ENCODE results near the gene MPND. TPM values are rescaled to one million over a fixed set of nuclear protein-coding genes. Genes with fewer than 3 reads are reported as not detected.

MPND gene
- polyA plus RNA-seq, 4 donors, result 20.9 to 45.1 (median 35.4) TPM

DNA sequence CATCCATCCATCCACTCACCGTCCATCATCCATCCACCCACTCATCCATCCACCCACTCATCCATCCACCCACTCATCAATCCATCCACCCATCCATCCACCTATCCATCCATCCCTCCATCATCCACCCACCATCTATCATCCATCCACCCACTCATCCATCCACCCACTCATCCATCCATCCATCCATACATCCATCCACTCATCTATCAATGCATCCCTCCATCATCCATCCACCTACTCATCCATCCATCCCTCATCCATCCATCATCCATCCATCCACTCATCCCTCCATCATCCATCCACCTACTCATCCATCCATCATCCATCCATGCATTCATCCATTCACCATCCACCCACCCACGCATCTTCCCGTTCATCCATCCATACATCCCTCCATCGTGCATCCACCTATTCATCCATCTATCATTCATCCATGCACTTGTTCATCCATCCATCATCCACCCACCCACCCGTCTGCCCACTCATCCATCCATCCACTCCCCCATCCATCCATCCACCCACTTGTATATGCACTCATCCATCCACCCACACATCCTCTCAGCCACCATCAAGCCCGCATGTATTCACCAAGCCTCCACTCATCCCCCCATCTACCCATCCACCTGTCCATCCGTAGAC lies 8.3 kb upstream of the MPND start:
- FAIRE-seq (no peak), DNase-seq (no peak)
- WGBS, 3 donors, result 93 to 98% (median 95%) methylated on average over 7 of the region's 7 CpGs
- Histone ChIP-seq H3K4me1 (ENCODE audit: control insufficient read depth in 3 of 3, insufficient read depth in 2 of 3, low read depth in 1 of 3, low read length in 2 of 3) (peaks cover 0 to 17% (median 0%) of the 10 kb centered on the region in 3 donors), H3K27me3 (ENCODE audit: control insufficient read depth in 3 of 3, insufficient read depth in 3 of 3, low read length in 3 of 3) (no peaks in the 10 kb centered on the region), H3K36me3 (ENCODE audit: control insufficient read depth in 3 of 3, insufficient read depth in 2 of 3, low read depth in 1 of 3, low read length in 3 of 3) (peaks cover 0 to 34% (median 0%) of the 10 kb centered on the region in 3 donors), H3K4me3 (ENCODE audit: low read depth in 1 of 3, low read length in 3 of 3) (no peak overlapping the region), H3K27ac (ENCODE audit: low read depth in 1 of 3, low read length in 2 of 3) (no peak overlapping the region), H3K9me3 (ENCODE audit: control insufficient read depth in 2 of 2, insufficient read depth in 1 of 2, low read depth in 1 of 2, low read length in 1 of 2) (peaks cover 0 to 3% of the 10 kb centered on the region in 2 donors)

DNA sequence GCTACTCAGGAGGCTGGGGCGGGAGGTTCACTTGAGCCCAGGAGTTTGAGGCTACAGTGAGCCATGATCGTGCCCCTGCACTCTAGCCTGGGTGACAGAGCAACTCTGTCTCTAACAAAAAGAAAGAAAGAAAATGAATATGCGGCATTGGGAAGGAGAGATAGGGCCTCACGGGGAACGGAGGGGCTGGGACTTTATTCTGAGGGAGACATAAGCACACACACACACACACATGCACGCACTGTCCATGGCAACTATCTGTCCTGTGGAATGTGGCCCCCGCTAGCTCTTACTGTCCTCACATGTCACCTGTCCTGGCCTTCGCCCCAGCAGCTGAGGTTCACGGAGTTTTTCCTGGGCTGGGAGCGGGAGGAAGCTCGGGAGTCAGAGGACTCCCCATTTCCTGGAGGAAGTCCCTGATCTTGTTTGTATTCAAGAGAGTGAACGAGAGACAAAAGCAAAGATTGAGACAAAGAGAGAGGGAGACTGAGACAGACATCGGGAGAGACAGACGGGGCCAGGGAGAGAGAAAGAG lies 5.4 kb upstream of the MPND start:
- peak overlapping the region; percentile 94 to 98 (median 96) for H3K27ac ChIP-seq (ENCODE audit: low read depth in 1 of 3, low read length in 2 of 3)
- peak; percentile 84 to 94 for DNase-seq
- WGBS, 3 donors, result 6 to 12% (median 6%) methylated on average over 14 of the region's 14 CpGs
- FAIRE-seq, result no peak
- H3K4me3 ChIP-seq (ENCODE audit: low read depth in 1 of 3, low read length in 3 of 3), result peak overlapping the region; percentile 45 to 66 (median 51)
- no peaks in the 10 kb centered on the region for H3K27me3 ChIP-seq (ENCODE audit: control insufficient read depth in 3 of 3, insufficient read depth in 3 of 3, low read length in 3 of 3)
- H3K4me1 ChIP-seq (ENCODE audit: control insufficient read depth in 3 of 3, insufficient read depth in 2 of 3, low read depth in 1 of 3, low read length in 2 of 3), result peaks cover 0 to 34% (median 0%) of the 10 kb centered on the region in 3 donors
- H3K9me3 ChIP-seq (ENCODE audit: control insufficient read depth in 2 of 2, insufficient read depth in 1 of 2, low read depth in 1 of 2, low read length in 1 of 2), result peaks cover 0 to 3% of the 10 kb centered on the region in 2 donors
- H3K36me3 ChIP-seq (ENCODE audit: control insufficient read depth in 3 of 3, insufficient read depth in 2 of 3, low read depth in 1 of 3, low read length in 3 of 3), result peaks cover 0 to 18% (median 0%) of the 10 kb centered on the region in 3 donors

DNA sequence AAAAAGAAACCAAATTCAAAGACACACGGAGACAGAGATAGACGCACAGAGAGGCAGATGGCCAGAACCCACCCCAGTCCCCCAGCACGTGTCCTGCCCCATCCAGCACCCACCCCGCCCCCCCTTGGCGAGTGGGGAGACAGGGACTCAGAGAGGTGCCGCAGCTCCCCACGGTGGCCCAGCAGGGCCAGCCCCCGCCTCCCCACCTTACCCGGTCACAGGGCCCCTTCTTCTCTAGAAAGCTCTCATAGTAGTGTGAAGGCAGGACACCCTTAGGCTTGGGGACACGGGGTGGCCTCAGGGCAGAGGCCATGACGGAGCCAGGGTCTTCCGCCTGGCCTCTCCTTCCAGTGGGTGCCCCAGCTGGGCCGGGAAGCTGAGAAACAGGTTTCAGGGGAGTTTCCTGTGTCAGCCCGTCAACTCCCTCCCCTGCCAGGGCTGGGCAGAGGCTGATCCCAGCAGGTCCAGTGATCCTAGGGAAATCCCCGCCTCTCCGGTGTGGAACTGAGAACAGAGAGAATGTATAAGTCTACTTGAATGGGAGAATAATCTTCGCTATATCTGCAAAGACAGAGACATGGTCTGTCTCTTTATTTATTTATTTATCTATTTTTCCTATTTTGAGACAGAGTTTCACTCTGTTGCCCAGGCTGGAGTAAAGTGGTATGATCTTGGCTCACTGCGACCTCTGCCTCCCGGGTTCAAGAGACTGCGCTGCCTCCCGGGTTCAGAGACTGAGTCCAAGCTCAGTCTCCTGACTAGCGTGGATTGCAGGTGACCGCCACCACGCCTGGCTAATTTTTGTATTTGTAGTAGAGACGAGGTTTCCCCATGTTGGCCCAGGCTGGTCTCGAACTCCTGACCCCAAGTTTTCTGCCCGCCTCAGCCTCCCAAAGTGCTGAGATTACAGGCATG lies 4.7 kb upstream of the MPND start, which contains the start of gene STAP2:
Gene STAP2 (minus strand): TSS at position 387 of the 915 bp plus-strand sequence. CDS start 74 bp downstream, at position 313.
- H3K27ac ChIP-seq (ENCODE audit: low read depth in 1 of 3, low read length in 2 of 3), result peak within 1 kb of the TSS; percentile 94 to 98 (median 96)
- no peak for FAIRE-seq
- peaks cover 0 to 34% (median 0%) of the 10 kb centered on the region in 3 donors for H3K4me1 ChIP-seq (ENCODE audit: control insufficient read depth in 3 of 3, insufficient read depth in 2 of 3, low read depth in 1 of 3, low read length in 2 of 3)
- H3K4me3 ChIP-seq (ENCODE audit: low read depth in 1 of 3, low read length in 3 of 3), result peak within 1 kb of the TSS; percentile 45 to 66 (median 51)
- DNase-seq, result peak; percentile 87 to 93
- 11 to 35% (median 23%) methylated on average over 26 to 27 of the region's 27 CpGs for WGBS, 3 donors
- peaks cover 0 to 12% (median 0%) of the 10 kb centered on the region in 3 donors for H3K36me3 ChIP-seq (ENCODE audit: control insufficient read depth in 3 of 3, insufficient read depth in 2 of 3, low read depth in 1 of 3, low read length in 3 of 3)
- no peaks in the 10 kb centered on the region for H3K27me3 ChIP-seq (ENCODE audit: control insufficient read depth in 3 of 3, insufficient read depth in 3 of 3, low read length in 3 of 3)
- H3K9me3 ChIP-seq (ENCODE audit: control insufficient read depth in 2 of 2, insufficient read depth in 1 of 2, low read depth in 1 of 2, low read length in 1 of 2), result peaks cover 0 to 3% of the 10 kb centered on the region in 2 donors

DNA sequence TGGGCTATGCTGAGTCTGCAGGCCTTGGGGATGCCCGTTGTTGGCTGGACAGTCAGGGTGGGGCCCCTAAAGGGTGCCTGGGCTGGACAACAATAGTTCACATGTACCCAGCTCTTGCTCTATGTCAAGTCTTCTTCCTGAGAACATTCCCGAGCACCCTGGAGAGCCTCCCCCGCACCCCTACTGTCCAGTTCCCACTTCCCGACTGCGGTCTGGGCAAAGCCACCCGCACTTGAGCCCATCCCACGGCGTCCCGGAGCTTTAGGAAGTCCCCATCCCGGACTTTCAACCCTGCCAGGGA lies 1.1 kb upstream of the MPND start:
- H3K9me3 ChIP-seq (ENCODE audit: control insufficient read depth in 2 of 2, insufficient read depth in 1 of 2, low read depth in 1 of 2, low read length in 1 of 2), result peaks cover 0 to 5% of the 10 kb centered on the region in 2 donors
- 2 to 4% (median 3%) methylated on average over 9 to 10 of the region's 10 CpGs for whole genome bisulfite sequencing, 3 donors
- peak overlapping the region; percentile 81 to 94 (median 87) for H3K27ac ChIP-seq (ENCODE audit: low read depth in 1 of 3, low read length in 2 of 3)
- H3K4me3 ChIP-seq (ENCODE audit: low read depth in 1 of 3, low read length in 3 of 3), result peak overlapping the region in 2 of 3 donors; percentile 25 to 46
- peaks cover 0 to 42% (median 0%) of the 10 kb centered on the region in 3 donors for H3K4me1 ChIP-seq (ENCODE audit: control insufficient read depth in 3 of 3, insufficient read depth in 2 of 3, low read depth in 1 of 3, low read length in 2 of 3)
- DNase-seq (no peak), FAIRE-seq (no peak)
- no peaks in the 10 kb centered on the region for H3K27me3 ChIP-seq (ENCODE audit: control insufficient read depth in 3 of 3, insufficient read depth in 3 of 3, low read length in 3 of 3)
- H3K36me3 ChIP-seq (ENCODE audit: control insufficient read depth in 3 of 3, insufficient read depth in 2 of 3, low read depth in 1 of 3, low read length in 3 of 3), result peaks cover 0 to 19% (median 0%) of the 10 kb centered on the region in 3 donors

DNA sequence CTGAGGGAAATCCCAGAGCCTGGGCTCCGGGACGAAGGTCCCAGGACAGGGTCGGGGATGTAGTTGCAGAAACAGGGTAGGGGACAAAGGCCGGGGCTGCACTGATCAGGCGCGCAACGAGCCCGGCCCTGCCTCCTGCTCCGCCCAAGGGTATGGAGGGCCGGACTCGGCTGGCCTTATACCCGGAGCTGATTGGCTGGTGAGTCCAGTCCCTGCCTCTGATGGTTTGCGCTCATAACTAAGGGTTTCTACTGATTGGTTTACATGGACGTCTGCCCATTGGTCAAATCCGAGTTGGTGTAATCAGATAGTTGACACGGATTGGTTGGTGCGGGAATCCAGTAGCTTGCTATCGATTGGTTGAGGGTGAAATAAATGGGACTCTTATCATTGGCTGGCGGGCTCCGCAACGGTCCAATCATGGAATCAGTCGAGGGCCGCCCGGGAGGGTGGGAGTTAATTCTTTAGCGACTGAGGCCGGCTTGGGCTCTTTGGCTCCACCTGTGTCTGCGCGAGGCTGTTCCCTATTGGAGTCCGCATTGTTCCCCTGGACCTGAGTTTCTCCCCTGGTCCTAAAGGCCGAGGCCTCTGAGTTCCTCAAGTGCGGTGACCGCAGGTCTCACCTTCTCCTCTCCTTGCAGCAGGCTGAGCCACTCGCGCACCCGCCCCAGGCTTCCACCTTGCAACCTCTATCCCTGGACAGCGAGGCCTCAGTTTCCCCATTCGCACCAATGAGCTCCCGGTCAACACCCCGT lies 570 bp upstream of the MPND start:
- H3K36me3 ChIP-seq (ENCODE audit: control insufficient read depth in 3 of 3, insufficient read depth in 2 of 3, low read depth in 1 of 3, low read length in 3 of 3), result peaks cover 0 to 22% (median 0%) of the 10 kb centered on the region in 3 donors
- WGBS, 3 donors, result 0% methylated on average over 39 of the region's 39 CpGs
- peak overlapping the region; percentile 94 to 99 (median 99) for H3K27ac ChIP-seq (ENCODE audit: low read depth in 1 of 3, low read length in 2 of 3)
- peaks cover 0 to 39% (median 0%) of the 10 kb centered on the region in 3 donors for H3K4me1 ChIP-seq (ENCODE audit: control insufficient read depth in 3 of 3, insufficient read depth in 2 of 3, low read depth in 1 of 3, low read length in 2 of 3)
- H3K27me3 ChIP-seq (ENCODE audit: control insufficient read depth in 3 of 3, insufficient read depth in 3 of 3, low read length in 3 of 3), result no peaks in the 10 kb centered on the region
- DNase-seq, result peak; percentile 99 to 100
- peaks cover 0 to 5% of the 10 kb centered on the region in 2 donors for H3K9me3 ChIP-seq (ENCODE audit: control insufficient read depth in 2 of 2, insufficient read depth in 1 of 2, low read depth in 1 of 2, low read length in 1 of 2)
- FAIRE-seq, result peak; percentile 55
- H3K4me3 ChIP-seq (ENCODE audit: low read depth in 1 of 3, low read length in 3 of 3), result peak overlapping the region; percentile 73 to 92 (median 84)

DNA sequence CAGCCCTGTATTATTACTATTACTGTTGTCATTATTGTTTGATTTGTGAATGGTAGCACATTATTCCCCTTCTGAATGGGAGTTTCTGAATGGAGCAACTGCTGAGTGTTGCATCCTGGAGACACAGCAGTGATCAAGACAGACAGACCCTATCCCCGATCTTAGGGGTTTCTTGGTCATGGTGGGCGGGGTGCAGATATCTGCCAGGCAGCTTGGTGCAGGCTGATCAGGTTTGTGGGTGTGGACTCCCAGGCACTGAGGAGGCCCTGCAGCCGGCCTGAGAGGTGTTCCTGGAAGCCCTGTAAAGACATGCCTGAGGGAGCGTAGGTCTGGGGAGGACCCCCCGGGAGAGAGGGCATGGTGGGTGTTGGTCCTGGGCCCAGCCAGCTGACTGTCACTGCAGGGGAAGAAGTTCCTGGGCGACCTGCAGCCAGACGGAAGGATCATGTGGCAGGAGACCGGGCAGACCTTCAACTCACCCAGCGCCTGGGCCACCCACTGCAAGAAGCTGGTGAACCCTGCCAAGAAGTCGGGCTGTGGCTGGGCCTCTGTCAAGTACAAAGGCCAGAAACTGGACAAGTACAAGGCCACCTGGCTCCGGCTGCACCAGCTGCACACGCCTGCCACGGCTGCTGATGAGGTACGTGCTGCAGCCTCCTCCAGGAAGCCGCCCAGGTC lies 2.1 kb downstream of the MPND start:
- FAIRE-seq (no peak), DNase-seq (peak in 1 of 2 donors; percentile 67)
- Histone ChIP-seq H3K27me3 (ENCODE audit: control insufficient read depth in 3 of 3, insufficient read depth in 3 of 3, low read length in 3 of 3) (no peaks in the 10 kb centered on the region), H3K4me1 (ENCODE audit: control insufficient read depth in 3 of 3, insufficient read depth in 2 of 3, low read depth in 1 of 3, low read length in 2 of 3) (peaks cover 0 to 24% (median 0%) of the 10 kb centered on the region in 3 donors), H3K9me3 (ENCODE audit: control insufficient read depth in 2 of 2, insufficient read depth in 1 of 2, low read depth in 1 of 2, low read length in 1 of 2) (peaks cover 0 to 5% of the 10 kb centered on the region in 2 donors), H3K4me3 (ENCODE audit: low read depth in 1 of 3, low read length in 3 of 3) (peak overlapping the region in 1 of 3 donors; percentile 8), H3K36me3 (ENCODE audit: control insufficient read depth in 3 of 3, insufficient read depth in 2 of 3, low read depth in 1 of 3, low read length in 3 of 3) (peaks cover 0 to 38% (median 3%) of the 10 kb centered on the region in 3 donors), H3K27ac (ENCODE audit: low read depth in 1 of 3, low read length in 2 of 3) (peak overlapping the region in 1 of 3 donors; percentile 2)
- 40 to 81% (median 57%) methylated on average over 13 to 15 of the region's 15 CpGs for WGBS, 3 donors

DNA sequence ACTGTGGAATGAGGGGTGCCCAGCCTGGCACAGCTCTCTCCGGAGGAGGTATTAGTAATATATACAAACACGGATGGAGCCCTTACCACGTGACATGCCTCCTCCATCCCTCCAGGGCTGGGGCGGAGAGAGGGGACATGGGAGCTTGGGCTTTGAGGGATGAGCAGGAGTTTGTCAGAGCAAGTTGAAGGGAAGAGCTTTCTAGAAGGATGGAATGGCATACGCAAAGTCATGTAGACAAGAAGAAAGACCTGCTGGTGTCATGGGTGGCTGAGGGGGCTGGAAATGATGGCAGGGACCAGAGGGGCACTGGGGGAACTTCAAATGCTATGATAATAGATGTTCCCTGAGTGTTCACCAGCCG lies 2.6 kb downstream of the MPND start:
- Histone ChIP-seq H3K4me1 (ENCODE audit: control insufficient read depth in 3 of 3, insufficient read depth in 2 of 3, low read depth in 1 of 3, low read length in 2 of 3) (peaks cover 0 to 19% (median 0%) of the 10 kb centered on the region in 3 donors), H3K4me3 (ENCODE audit: low read depth in 1 of 3, low read length in 3 of 3) (no peak overlapping the region), H3K36me3 (ENCODE audit: control insufficient read depth in 3 of 3, insufficient read depth in 2 of 3, low read depth in 1 of 3, low read length in 3 of 3) (peaks cover 0 to 43% (median 3%) of the 10 kb centered on the region in 3 donors), H3K27ac (ENCODE audit: low read depth in 1 of 3, low read length in 2 of 3) (no peak overlapping the region), H3K9me3 (ENCODE audit: control insufficient read depth in 2 of 2, insufficient read depth in 1 of 2, low read depth in 1 of 2, low read length in 1 of 2) (peaks cover 0 to 5% of the 10 kb centered on the region in 2 donors), H3K27me3 (ENCODE audit: control insufficient read depth in 3 of 3, insufficient read depth in 3 of 3, low read length in 3 of 3) (no peaks in the 10 kb centered on the region)
- DNase-seq (no peak), FAIRE-seq (no peak)
- WGBS, 3 donors, result 89 to 95% (median 94%) methylated on average over 6 of the region's 6 CpGs

All from small intestine (tissue), 7 donors.